ENCODE measurements around the gene TMEM154.

TMEM154 gene

GRCh38 chr4:152679414-152680281, at the start of gene TMEM154:
Gene TMEM154 (minus strand): TSS chr4:152679997. CDS start chr4:152679933, 64 bp downstream.
- DNase-seq, result peak; percentile 47

- no peak for DNase-seq
These were observed 49.7 kb upstream of the TMEM154 start for GRCh38 chr4:152729466-152729865.

GRCh38 chr4:152728343-152728742, 48.5 kb upstream of the TMEM154 start:
- DNase-seq, result no peak

- DNase-seq, result no peak
These were observed 48.0 kb upstream of the TMEM154 start for GRCh38 chr4:152727784-152728183.

GRCh38 chr4:152724494-152724893, 44.7 kb upstream of the TMEM154 start:
- DNase-seq, result no peak

GRCh38 chr4:152723236-152723635, 43.4 kb upstream of the TMEM154 start:
- no peak for DNase-seq

GRCh38 chr4:152719801-152720556, 40.2 kb upstream of the TMEM154 start:
- DNase-seq, result no peak

- no peak for DNase-seq
These were observed 39.5 kb upstream of the TMEM154 start for GRCh38 chr4:152719291-152719690.

GRCh38 chr4:152715076-152715475, 35.3 kb upstream of the TMEM154 start:
- no peak for DNase-seq

- no peak for DNase-seq
These were observed 34.3 kb upstream of the TMEM154 start for GRCh38 chr4:152713951-152714705.

- DNase-seq, result no peak
These were observed 30.1 kb upstream of the TMEM154 start for GRCh38 chr4:152709675-152710438.

GRCh38 chr4:152708796-152709195, 29.0 kb upstream of the TMEM154 start:
- DNase-seq, result no peak

- DNase-seq, result no peak
These were observed 28.6 kb upstream of the TMEM154 start for GRCh38 chr4:152708361-152708760.

- no peak for DNase-seq
These were observed 27.8 kb upstream of the TMEM154 start for GRCh38 chr4:152707632-152708031.

- no peak for DNase-seq
These were observed 26.1 kb upstream of the TMEM154 start for GRCh38 chr4:152705903-152706302.

- no peak for DNase-seq
These were observed 25.0 kb upstream of the TMEM154 start for GRCh38 chr4:152704788-152705187.

GRCh38 chr4:152700151-152700550, 20.4 kb upstream of the TMEM154 start:
- no peak for DNase-seq

GRCh38 chr4:152699313-152699712, 19.5 kb upstream of the TMEM154 start:
- DNase-seq, result no peak

- DNase-seq, result no peak
These were observed 18.3 kb upstream of the TMEM154 start for GRCh38 chr4:152698089-152698499.

GRCh38 chr4:152697284-152698088, 17.7 kb upstream of the TMEM154 start:
- no peak for DNase-seq

- DNase-seq, result peak; percentile 36
These were observed 17.0 kb upstream of the TMEM154 start for GRCh38 chr4:152696764-152697261.

All from activated CD8-positive, alpha-beta memory T cell treated with anti-CD3 and anti-CD28 coated beads, Interleukin-2, amount 50 U/mL, for 4 hours (primary cell).